ENCODE results near the gene MMP27. TPM values are rescaled to one million over a fixed set of nuclear protein-coding genes. Genes with fewer than 3 reads are reported as not detected.
A peak's percentile ranks its signal among the peaks of the same experiment; 100 is the strongest.

MMP27 gene
- total RNA-seq, 1 donor: not detected

DNA sequence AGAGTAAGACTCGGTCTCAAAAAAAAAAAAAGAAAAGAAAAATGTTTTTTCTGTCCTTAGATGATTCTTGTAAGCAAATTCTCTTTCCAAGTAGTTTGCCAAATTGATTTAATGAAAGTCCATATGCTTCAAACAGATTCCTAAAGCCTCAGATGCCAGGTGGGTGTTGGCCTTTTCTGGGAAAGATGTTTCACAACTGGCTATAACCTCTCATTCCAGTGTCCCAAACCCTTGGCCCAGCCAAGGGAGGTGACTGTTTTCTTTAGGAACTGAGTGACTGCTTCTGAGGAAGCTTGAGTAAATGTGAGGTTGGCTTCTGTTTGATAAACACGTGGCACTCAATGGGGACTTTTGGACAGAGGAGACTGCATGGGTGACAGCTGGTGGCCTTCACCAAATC is 27.5 kb downstream of the MMP27 start:
- TF ChIP-seq, protein P1, sequence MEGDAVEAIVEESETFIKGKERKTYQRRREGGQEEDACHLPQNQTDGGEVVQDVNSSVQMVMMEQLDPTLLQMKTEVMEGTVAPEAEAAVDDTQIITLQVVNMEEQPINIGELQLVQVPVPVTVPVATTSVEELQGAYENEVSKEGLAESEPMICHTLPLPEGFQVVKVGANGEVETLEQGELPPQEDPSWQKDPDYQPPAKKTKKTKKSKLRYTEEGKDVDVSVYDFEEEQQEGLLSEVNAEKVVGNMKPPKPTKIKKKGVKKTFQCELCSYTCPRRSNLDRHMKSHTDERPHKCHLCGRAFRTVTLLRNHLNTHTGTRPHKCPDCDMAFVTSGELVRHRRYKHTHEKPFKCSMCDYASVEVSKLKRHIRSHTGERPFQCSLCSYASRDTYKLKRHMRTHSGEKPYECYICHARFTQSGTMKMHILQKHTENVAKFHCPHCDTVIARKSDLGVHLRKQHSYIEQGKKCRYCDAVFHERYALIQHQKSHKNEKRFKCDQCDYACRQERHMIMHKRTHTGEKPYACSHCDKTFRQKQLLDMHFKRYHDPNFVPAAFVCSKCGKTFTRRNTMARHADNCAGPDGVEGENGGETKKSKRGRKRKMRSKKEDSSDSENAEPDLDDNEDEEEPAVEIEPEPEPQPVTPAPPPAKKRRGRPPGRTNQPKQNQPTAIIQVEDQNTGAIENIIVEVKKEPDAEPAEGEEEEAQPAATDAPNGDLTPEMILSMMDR (IDR thresholded peaks at IDR 0.05; ENCODE audit: insufficient read depth, low read depth, low read length): no peak
- no peak for DNase-seq (ENCODE audit: low read depth)
- no peak overlapping the region for H3K4me3 ChIP-seq (ENCODE audit: low read depth, low read length)

DNA sequence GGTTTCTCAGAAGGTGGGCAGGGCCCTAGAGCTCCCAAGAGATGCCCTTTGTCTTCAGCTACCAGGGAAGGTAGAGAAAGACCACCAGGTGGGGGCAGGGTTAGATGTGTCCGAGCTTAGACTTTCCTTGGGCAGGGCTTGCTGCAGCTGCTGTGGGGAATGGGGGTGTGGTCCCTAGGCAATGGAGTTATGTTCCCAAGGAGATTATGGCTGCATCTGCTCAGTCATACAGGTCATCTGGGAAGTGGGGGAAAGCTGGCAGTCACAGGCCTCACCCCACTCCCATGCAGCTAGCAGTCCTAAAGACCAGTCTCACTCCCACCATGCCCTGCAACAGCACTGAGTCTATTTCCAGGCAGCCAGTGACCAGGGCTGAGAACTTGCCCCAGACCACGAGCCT is 29.5 kb downstream of the MMP27 start:
- DNase-seq (ENCODE audit: low read depth): no peak
- TF ChIP-seq, protein P1 (IDR thresholded peaks at IDR 0.05; ENCODE audit: insufficient read depth, low read depth, low read length): no peak
- no peak overlapping the region for H3K4me3 ChIP-seq (ENCODE audit: low read depth, low read length)

DNA sequence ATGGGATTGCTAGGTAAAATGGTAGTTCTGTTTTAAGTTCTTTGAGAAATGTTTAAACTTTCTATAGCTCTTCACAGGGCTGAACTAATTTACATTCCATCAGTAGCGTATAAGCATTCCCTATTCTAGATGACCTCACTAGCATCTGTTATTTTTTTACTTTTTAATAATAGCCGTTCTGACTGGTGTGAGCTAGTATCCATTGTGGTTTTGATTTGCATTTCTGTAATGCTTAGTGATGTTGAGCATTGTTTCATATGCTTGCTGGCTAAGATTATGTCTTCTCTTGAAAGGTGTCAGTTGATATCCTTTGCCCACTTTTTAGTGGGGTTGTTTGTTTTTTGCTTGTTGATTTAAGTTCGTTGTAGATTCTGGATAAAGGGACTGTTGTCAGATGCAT is 35.9 kb downstream of the MMP27 start:
- H3K4me3 ChIP-seq (ENCODE audit: low read depth, low read length): no peak overlapping the region
- TF ChIP-seq, protein P1 (IDR thresholded peaks at IDR 0.05; ENCODE audit: insufficient read depth, low read depth, low read length): no peak
- DNase-seq (ENCODE audit: low read depth): peak; percentile 4

DNA sequence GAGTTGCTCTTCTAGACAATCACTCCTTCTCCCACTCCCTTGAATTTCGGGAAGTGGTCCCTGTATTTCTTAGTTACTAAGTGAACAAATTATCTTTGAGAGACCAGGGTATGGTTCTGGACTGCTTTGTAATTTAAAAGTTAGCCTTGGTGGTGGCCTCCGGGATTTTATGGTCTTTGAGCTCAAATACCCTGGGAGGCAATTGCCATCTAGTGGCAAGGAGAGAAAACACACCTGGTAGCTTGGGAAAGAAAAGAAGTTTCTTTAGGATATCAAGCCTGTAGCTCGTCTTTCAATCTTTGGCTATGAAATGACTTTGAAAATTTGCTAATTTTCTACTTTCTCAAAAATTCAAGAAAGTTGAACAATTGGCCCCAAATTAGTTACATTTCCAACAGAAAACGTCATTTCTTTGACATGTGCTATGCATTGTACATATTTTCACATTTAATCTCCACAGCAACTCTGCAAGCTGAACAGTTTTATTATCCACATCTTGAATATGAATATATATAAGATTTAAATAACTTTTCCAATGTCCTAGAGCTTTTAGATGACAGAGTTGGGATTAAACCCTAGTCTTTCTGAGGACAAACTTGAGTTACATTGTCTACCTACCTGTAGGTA is 39.1 kb downstream of the MMP27 start:
- DNase-seq (ENCODE audit: low read depth): peak; percentile 65
- TF ChIP-seq, protein P1 (IDR thresholded peaks at IDR 0.05; ENCODE audit: insufficient read depth, low read depth, low read length): peak; percentile 91
- H3K4me3 ChIP-seq (ENCODE audit: low read depth, low read length): no peak overlapping the region

DNA sequence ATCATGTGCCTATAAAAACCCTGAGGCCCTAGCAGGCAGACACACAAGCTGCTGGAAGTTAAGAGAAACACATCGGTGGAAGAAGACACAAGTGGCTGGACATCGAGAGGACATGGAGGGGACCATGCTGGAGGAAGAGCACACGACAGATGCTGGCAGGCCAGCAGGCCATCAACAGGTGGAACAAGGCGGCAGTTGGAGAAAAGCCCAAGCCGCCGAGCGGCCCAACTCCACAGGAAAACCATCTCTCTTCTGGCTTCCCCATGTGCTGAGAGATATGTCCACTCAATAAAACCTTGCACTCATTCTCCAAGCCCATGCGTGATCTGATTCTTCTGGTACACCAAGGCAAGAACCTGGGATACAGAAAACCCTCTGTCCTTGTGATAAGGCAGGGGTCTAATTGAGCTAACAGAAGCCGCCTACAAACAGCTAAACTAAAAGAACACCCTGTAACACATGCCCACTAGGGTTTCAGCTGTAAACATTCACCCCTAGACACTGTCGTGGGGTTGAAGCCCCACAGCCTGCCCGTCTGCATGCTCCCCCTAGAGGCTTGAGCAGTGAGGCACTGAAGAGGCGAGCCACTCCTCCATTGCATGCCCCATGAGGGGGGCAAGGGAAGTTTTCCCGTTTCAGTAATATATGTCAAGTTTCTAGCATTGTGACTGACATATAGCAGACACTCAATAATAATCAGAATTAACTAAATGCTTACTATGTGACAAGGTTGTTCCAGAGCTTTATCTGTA is 41.4 kb downstream of the MMP27 start:
- no peak overlapping the region for H3K4me3 ChIP-seq (ENCODE audit: low read depth, low read length)
- DNase-seq (ENCODE audit: low read depth): no peak
- TF ChIP-seq, protein P1 (IDR thresholded peaks at IDR 0.05; ENCODE audit: insufficient read depth, low read depth, low read length): peak; percentile 44

DNA sequence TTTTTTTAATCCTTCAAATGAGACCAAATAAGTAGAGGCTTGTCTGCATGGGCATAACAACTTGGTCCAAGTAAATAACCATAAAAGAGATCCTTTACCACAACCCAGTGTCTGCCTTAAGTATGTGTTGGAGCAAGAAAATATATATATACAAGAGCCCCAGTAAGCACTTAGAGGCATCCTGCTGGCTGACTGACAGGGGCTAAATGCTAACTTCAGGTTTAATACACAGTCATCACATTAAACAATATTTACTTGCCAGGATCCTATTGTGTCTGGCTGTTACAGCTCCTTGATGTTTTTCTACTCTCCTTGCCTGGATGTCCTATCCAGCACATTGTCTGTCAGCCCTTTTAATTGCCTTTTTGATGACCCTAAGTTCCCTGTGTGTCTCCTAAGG is 43.0 kb downstream of the MMP27 start:
- no peak for DNase-seq (ENCODE audit: low read depth)
- TF ChIP-seq, protein P1 (IDR thresholded peaks at IDR 0.05; ENCODE audit: insufficient read depth, low read depth, low read length): no peak
- H3K4me3 ChIP-seq (ENCODE audit: low read depth, low read length): no peak overlapping the region
